Stimulated activated CD8-positive, alpha-beta memory T cell treated with anti-CD3 and anti-CD28 coated beads, Interleukin-7, amount 100 ng/mL, for 4 hours (primary cell): ENCODE results near the gene FLAD1.
A peak's percentile ranks its signal among the peaks of the same experiment; 100 is the strongest.

Experiments used
- DNase-seq, 2 donors: peaks; one replicate each; pipeline ENCODE4 v3.0.0-alpha.2; 2020; ENCODE audit warnings: low read depth in 2 of 2

The FLAD1 gene

DNA sequence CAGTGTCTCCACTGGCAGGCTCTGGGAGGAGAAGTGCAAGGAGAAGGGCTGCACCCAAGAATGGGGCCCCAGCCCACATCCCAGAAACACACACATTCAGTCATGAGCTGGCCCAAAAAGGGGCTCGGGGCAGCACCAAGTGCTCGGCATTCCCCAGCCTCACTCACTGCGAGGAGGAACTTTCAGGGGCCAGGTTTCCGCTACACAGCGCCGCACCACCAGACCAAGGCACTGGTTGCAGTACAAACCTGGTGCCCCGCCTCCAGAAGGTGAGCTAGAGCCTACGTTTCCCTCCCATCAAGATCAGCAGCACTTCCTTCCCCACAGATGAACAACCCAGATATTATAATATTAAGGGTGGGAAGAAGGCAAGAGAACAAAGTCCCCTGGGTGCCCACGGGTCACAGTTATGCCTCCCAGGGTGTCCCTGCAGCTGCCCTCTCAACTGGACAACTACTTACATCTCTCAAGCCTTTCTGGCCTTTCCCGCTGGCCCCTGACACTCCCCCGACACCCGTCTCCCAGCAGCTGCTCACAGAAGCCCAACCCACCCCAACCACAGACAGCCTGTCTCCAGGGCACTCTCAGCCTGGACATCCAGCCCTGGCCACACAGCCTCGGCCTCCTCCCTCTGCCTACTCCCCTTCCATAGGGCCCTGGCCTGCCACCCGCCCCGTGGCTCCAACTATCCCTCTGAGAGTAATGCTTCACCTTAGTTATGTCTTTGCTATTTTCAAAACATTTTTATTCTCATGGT is 31.1 kb upstream of the FLAD1 start:
- peak in 1 of 2 donors; percentile 37 for DNase-seq

- DNase-seq = no peak
Measured at GRCh38 chr1:154952664-154953063, 30.5 kb upstream of the FLAD1 start.

GRCh38 chr1:154953611-154954038 is 29.5 kb upstream of the FLAD1 start:
- DNase-seq = no peak

DNA sequence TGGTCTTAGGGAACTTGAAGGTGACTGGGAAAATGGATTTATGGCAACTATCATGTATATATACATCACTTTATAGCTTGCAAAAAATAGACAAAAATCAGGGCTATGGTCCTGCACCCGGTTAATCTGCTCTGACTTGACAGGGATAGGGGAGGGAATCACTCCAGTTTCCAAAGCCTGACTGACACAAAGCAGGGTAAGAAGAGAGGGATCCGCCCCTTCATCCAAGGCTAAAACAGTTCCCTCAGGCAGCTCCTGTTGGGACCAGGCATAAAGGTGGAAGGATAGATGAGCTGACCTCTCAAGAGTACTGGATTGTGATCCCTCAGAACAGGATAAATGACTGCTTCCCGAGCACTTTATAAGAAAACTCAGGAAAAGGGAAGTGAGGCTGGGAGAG is 28.6 kb upstream of the FLAD1 start:
- no peak for DNase-seq

- DNase-seq = peak; percentile 63 to 75
Measured at GRCh38 chr1:154955039-154955717, 28.0 kb upstream of the FLAD1 start.

GRCh38 chr1:154955718-154956543 is 27.2 kb upstream of the FLAD1 start, which contains the start of gene PBXIP1:
Gene PBXIP1 (minus strand): TSS chr1:154956099. CDS start chr1:154953721, 2,378 bp downstream.
- peak; percentile 58 to 73 for DNase-seq

GRCh38 chr1:154956544-154956941 is 26.6 kb upstream of the FLAD1 start:
- DNase-seq = no peak

DNA sequence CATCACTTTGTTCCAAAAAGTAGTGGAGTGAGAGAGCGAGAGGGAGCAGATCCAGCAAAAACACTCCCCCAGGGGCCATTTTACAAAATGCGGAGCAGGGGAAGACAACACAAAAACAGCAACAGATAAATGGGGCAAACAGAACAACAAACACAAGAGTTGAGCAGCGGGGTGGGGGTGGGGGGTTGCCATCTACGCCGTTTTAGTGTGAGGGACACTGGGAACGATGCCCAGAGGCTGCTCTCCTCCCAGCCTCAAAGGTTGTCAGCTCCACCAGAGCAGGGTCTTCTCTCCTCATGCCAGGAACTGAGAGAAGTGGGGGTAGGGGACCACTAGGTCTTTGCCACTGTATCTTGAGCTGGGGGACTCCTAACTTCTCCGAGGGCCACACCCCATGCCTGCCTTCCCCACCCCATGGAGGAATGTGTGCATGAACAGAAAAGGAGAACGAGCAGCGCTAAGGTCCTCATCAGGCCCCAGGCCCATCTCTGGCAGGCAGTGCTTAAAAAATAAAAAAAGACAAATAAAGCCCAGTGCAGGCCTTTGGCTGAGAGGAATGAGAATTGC is 26.0 kb upstream of the FLAD1 start:
- DNase-seq = no peak

GRCh38 chr1:154958036-154958435 is 25.1 kb upstream of the FLAD1 start:
- DNase-seq = no peak

DNA sequence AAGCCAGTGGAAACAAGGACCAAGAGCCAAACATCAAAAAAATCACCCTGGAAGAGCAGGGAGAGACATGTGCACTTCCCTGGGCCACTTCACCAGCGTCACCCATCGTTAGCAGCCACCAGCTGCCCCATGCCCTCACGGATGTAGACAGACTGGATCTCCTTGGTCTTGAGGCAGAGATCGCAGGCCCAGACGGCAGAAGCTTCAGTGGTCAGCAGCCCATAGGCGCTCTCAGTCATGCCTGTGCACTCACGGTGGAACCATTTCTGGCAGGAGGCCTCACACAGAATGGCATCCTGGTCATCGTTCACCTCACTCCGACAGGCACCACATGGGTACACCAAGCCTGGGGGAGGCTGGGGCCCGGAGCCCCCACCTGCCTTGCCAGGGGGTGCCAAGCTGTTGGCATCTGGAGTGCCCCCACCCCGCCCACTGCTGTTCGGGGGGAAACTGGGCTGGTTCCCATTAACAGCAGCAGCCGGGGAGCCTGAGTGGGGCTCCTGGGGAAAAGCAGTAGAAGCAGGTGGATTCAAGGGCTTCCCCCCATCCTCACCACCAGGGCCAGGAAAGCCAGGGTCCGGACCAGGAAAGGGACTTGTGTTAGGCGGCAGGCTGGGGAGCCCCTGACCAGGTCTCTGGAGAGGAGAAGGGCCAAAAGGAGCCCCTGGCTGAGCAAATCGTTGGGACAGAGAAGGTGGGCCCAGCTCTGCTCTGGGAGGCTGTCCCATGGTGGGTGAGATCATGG is 24.3 kb upstream of the FLAD1 start:
- DNase-seq = no peak

DNA sequence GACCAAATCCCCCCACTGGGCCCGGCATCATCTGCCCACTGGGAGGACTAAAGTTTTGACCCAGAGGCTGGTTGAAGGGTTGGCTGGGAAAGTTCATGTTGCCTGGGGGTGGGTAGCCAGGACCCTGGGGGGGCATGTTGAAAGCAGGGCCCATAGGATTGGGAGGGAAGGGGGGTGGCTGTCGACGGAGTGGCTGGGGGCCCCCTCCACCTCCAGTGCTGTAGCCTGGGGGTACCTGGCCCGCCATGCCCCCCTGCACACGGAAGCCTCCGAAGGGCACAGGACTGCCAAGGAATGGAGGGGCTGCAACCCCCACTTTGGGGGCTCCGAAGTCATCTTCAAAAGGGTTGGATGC is 23.7 kb upstream of the FLAD1 start:
- DNase-seq = no peak

DNA sequence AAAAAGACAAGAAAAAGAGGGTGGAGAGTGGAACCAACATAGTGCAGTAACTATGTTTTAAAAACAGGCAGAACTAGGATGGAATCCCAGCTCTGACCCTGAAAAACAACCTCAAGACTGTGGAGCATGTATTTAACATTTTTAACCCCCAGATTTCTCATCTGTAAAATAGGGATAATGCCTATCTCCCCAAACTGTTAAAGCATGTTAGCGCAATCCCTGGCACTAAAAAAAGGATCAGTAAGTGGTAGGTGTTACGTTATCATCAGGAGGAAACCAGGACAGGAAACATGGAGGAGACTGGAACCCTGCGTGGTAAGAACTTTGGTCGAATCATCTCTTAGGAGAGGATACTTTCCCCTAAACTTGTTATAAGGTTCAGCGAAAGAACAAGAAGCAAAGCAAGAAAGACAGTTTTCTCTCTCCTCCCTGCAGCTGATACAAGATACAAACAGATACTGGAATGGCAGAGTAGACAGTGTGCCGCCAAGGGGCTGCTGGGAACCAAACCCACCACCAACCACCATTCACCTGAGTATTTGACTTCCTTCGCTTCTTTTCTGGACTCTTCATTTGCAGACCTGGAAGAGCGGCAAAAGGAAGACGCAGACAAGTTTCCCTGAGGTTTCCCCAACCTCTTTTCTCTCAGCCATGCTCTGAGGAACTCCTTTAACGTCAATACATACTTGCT is 22.6 kb upstream of the FLAD1 start:
- DNase-seq = no peak

DNA sequence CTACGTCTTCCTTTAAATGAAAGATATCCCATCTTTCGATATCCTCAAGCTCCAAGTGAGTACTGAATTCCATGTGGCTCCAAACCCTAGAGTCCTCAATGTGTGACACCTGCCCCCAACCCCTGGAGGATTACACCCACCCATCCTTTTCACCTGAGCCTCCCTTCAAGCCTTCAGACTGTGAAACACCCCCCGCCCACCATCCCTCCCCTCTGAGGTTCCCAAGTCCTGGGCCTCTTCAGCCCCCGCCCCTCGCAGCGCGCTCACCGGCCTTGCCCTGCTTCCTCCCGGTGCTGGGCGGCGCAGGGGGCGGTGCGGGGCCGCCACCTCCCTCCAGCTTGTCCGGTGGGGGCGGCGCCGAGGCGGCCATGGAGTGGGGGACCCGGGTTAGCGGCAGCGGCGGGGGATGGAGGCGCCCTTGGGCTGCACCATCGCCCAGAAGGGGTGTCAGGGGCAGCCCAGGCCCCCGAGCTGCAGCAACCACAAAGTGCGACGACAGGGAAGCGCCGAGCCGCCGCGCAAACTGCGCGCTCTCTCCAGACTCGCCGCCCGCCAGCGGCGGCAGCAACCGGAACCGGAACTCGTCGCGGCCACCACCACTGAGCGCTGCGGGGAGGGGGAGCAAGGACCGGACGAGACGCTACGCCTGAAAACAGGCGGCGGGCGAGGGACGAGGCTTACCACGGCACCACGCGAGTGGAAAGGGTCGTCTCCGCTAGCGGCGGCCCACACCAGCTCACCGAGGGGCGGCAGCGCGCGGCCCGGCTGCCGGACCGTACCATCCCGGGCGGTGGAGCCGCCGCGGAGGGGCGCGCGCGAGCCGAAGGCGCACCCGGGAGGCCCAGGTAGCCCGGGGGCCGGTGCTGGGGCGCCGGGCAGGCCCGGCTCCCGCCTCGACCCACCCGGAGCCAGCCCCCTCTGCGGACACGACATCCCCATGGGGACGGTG is 21.7 kb upstream of the FLAD1 start, which contains the start of gene PYGO2:
Gene PYGO2, minus strand, starts transcription at position 576 of the 949 bp plus-strand sequence. Its CDS starts 206 bp downstream, at position 370.
- peak; percentile 58 to 80 for DNase-seq

DNA sequence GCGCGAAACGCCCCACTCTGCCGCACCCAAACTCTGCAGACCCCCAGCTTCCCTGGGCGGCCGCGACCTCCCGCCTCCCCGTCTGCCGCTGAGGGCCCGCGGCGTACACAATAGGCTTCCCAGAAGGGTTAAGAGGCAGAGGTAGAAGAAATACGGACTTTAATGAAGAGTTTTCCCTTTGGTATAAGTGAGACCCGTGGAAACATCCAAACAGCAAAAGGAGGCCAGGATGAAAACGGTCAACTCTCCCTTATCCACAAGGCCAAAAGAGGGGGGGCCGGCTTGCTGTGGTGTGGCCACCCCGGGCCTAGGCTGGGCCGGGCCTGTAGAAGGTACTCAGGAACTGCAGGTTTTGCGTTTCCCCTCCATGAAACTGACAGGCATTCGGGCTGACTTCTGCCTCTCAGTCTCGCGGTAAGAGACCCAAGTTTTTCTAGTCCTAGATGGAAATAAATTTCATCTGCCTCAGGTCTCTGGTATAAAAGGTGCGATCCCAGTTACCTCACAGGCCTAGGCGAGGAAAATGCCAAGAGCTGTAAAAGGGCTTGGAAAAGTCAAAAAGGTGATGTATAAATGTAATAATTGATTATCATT is 20.9 kb upstream of the FLAD1 start:
- DNase-seq = no peak

DNA sequence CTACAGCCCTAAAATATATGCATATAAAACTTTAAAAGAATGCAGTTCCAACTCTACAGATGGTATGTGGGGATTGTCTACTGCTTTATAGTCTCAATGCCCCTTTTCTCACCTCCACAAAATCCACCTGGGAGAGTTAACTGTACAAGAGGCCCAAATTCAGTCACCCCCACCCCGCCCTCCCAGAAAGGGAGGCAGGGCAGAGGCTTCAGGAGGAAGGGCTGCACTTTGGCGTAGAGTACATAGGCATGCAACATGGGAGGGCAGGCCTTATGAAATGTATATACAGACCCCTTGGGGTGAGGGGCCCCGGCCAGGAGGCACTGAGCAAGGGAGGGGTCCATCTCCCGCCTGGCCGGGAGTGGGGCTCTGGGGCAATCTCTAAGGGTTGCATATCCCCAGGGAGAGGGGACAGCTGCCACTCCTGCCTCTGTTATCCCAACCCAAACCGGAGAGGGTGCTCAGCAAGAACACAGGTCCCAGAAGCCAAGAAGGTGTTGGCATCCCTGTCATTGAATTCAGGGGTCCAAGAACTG is 20.3 kb upstream of the FLAD1 start:
- DNase-seq = no peak

GRCh38 chr1:154963643-154964042 is 19.5 kb upstream of the FLAD1 start:
- no peak for DNase-seq

DNA sequence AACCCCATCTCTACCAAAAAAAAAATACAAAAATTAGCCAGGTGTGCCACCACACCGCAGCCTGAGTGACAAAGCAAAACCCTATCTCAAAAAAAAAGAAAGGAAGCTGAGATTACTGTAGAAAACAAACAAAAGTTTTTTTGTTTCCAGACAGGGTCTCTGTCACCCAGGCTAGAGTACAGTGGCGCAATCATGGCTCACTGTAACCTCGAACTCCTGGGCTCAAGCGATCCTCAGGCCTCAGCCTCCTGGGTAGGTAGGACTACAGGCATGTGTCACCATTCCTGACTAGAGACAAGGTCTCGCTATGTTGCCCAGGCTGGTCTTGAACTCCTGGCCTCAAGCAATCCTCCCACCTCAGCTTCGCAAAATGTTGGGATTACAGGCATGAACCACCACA is 18.8 kb upstream of the FLAD1 start:
- no peak for DNase-seq

DNA sequence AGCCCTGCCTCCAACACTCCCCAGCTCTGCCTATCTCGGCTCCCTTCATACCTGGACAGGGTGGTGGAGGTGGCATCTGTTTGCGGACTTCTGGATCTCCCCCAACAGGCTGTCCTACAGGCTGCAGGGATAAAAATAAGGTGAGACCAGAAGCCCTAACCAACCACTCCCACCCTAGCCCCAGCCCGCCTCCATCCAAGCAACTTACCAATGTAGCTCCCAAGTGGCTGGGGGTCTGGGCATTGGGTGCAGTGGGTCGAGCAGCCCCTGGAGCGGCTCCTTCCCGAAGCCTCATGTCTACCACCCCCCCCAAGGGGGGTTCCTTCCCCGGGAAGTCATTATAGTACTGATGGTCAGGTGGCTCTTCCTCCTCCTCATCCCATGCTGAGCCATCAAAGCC is 17.0 kb upstream of the FLAD1 start:
- DNase-seq = no peak
